ENCODE data around the gene SLF1.
"Not testable (repeated sequence)": the region's sequence is repeated elsewhere in the genome, so short reads cannot be mapped to it uniquely, and the experiment has no call there.

Gene SLF1

DNA sequence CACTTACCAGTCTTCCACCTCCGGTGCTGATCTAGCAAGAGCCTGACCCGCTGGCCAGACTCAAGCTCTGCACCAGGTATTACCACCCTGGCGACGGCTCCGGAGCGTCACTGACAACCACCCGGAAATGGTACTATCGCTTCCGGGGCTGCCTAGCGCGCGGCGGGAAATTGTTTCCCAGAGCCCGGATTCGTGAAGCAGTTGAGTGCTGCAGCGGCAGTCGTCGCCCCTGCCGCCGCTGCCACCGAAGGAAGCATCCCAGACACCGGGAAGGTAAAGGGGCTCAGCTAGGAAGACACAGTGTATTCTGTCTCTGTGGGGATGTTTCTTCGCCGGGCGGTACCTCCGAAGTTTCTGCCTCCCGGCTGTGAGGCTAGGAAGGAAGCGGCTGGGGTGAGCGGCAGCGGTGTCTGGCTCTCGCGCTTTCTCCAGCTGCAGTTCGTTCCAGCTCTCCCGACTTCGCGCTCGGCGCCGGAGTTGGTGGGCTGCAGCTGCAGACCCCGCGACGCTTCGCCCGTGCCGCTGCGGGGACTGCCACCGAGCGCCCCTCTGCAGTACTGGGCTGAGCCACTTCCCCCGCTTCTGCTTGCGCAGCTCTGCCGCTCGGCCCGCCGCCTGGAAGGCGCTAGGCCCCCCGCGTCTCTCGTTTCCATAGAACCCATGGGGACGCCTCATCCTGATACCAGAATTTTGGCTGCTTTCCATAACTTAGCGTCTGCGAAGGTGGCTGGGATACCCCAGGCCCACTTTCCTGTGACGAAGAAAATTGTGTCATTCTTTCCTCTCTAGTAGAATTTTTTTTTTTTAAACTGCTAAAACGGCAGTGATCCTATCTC, at the start of gene SLF1, which contains the start of gene KIAA0825:
SLF1 (plus strand) TSS at position 177 of the 836 bp plus-strand sequence. CDS start 10,142 bp downstream, outside the sequence.
KIAA0825 (minus strand) TSS at position 112 of the 836 bp plus-strand sequence. CDS start 81,478 bp downstream, outside the sequence.
- peak; percentile 52 for DNase-seq

DNA sequence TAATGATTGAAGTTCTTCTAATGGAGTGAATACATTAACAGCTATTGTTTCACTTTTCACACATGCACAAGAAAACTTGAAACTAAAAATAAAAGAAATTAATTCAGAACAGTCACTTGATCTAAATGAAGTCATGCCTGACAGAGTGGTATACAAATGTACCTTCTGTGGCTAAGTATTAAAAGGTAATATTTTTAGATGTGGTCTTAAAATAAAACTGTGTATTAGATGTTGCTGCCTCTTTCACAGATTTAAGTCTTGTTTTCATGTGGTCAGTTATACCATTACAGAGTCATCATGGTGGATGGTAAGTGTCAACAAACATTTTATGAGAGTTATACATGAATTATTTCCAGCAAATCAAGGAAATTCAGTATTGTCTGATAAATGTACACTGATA, 47.1 kb upstream of the SLF1 start:
- no peak for DNase-seq

DNA sequence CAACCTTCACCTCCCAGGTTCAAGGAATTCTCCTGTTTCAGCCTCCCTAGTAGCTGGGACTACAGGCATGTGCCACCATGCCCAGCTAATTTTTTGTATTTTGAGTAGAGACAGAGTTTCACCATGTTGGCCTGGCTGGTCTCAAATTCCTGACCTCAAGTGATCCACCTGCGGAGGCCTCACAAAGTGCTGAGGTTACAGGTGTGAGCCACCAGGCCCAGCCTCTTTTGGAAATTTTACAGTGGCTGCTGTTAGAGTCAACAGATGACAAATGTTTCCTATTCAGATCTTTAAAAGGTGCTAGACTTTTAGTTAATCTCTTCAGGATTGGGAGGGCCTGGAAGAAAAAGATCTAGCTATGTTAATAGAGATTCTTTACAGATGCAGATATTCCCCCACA, 45.1 kb upstream of the SLF1 start:
- DNase-seq = not testable (repeated sequence)

DNA sequence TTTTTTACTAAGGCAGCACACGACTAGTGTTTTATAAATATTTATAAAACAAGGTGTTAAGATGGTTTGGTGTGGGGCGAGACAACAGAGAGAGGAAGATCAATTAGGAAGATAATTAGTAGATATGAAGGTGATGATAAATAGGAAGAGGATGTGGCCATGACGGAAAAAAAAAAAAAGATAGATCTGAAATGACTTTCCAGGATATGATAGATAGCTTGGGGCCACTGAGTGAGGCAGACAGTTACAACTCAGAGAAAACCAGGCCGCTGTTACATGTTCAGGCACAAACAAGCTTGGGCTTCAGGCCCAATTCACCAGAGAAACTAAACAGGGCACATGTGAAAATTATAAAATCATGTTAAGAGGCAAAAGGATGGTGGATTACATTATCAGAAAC, 43.3 kb upstream of the SLF1 start:
- DNase-seq = no peak

DNA sequence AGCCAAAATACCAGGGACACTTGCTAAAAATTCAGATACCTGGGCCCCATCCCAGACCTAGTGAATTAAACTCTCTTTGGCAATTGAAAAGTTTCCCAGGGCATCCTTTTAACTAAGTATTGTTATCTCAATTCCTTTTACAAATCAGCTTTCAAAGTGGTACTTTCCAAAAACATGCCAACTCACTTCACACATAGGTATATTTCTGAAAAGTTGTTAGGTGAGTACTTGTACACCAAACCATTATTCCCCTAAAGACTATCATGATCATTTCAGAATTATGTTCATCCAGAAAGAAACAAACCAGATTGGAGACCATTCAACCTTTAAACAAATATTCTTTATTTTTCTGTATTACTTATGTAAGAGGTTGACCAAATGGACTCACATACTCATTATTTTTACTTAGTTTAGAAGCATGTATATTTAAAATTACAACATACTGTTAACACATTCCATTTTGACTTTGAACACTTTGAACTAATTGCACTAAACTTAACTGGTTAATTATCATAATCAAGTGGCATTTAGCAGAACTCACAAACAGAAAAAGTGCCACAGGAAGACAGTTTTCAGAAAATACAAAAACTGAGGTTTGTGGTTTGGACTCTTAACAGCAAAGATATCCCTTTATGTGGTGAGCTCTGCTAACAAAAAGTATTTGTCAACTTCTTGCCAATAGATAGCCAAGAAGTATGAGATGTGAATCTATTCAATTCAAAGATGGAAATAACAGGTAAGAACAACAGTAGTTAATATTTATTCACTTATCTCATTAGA, 40.8 kb upstream of the SLF1 start:
- no peak for DNase-seq

DNA sequence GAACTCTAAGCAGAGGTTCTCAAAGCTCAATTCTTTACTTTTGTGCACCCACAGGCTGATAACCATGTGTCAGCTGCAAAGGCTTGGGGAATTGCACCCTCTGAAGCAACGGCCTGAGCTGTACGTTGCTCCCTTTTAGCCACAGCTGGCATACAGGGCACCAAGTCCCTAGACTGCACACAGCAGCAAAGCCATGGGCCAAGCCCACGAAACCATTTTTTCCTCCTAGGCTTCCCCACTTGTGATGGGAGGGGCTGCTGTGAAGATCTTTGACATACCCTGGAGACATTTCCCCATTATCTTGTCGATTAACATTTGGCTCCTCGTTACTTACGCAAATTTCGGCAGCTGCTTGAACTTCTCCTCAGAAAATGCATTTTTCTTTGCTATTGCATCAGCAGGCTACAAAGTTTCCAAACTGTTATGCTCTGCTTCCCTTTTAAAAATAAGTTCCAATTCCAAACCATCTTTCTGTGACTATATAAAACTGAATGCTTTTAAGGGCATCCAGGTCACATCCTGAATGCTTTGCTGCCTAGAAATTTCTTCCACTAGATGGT, 23.1 kb upstream of the SLF1 start:
- DNase-seq = peak; percentile 30

DNA sequence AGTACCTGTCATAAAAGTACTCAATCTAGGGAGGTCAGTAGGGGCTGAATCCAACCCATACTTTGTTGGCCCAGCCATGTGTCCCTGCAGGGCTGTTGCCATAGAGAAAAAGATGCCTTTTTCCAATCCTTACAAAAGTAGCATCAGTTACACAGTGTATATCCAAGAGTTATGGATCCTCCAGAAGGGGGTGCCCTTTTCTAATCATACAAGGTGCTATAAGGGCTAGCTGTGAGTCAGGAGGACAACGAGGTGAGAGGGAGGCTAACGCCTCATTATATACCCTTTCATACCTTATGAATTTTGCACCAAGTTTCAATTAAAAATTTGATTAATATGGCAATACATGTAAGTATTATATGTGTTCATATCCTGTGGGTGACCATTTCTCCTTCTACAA, 4.9 kb upstream of the SLF1 start:
- DNase-seq = no peak

DNA sequence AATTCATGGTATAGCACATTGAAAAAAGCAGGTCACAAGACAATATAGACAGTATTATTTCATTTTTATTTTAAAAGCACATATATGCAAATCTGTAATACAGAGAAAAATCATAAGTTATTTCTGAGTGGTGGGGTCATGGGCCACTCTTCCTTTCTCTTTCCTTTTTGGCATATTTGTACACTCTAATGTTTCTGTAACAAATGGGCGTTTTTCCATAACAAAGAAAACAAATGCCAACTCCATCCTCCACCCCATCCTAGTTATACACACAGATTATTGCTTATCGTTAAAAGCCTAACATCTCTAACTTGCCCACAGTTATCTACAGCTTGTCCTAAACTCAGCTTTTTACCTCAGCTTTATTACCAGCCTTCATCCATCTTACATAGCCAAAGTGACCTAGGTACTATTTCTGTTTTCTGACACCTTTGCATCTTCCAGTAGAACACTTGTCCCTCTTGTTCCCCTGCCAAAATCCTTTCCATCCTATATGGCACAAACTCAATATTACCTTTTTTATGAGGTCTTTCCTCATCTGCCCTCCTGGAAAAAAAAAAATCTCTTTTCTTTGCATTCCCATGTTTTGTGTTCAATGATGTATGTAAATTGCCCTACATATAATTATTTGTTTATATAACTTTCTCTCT, 4.2 kb upstream of the SLF1 start:
- no peak for DNase-seq

DNA sequence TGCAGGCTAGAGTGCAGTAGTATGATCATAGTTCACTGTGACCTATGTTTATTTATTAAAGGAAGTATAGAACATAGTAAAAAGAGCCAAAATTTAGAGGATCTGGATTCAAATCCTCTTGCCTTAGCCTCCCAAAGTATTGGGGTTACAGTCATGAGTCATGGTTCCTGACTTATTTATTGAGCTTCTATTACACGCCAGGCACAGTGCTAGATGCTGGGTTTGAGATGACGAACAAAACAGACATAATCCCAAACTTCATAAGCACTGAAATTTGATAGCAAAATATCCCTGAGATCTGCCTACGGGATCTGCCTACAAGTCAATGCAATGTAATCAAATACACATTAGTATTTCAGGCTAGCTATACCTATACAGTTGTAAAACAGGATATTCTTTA, 2.6 kb upstream of the SLF1 start:
- no peak for DNase-seq

DNA sequence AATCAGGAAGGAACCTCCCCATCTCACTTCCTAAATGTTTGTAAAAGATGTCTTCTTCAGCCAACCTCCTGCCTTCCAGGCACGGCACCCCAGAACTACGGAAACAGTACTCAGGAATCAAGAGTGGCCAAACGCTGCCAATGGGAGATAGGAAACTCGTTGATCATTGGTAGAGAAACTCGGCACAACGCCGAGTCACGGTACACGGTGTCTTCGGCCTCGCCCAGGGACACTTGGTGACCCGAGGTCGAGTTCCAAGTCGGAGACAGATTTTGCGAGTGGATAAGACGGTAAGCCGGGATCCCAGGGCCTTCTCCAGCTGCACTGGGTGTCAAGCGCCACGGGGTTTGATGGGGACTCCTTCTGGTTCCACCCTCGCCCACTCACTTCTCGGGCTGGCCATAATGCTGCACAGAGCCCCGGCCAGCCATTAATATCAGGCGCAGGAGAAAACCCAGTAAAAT, 408 bp upstream of the SLF1 start:
- DNase-seq = peak; percentile 24

DNA sequence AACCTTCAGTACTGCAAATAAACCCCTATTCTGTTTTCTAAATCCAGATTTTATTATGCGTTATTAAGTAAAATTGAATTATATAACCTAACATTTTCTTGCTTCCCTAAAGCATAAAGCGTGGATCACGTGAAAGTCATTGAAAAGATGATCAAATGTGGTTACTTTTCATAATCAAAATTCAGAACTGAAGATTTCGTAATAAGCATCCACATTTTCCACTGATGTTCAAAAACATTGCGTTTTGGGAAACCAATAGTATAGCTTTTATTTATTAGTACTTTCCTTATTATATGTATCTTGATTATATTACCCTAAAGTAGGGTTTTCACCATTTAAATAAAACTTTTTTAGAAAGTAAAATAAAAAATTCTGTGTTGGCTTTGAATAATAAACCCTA, 1.8 kb downstream of the SLF1 start:
- no peak for DNase-seq

DNA sequence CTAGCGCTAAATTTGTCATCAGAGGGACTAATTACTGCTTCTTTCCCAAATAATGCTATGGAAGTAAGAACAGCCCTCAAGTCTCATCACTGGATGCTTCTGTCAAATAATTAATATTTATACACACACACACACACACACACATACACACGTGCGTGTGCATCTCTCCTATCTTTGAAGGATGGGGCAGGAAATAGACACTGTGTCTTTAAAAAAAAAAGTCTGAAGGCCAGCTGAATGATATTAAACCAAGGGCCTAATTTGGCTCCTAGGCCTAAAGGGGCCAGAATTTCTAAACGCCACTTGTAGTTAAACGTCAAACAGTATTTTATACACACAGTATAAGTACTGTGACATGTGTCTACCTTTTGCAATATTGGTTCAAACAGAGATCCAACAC, 3.3 kb downstream of the SLF1 start:
- DNase-seq = no peak

DNA sequence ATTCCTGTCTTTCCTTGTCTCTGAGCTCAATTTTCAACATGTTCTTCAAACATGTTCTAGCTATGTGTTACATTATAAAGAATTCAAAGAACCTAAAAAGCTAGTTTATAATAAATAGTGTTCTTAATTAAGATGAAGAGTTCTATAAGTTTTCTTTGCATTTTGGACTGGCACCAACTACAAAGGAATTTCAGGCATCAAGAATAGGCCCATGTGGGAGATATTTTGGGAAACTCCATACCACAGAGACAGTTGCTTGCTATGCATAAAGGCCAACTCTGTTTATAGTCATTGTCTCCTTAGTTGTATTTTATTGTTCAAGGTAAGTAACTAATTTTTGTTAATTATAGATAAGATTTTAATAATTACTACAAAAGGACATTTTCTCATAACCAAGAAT, 4.5 kb downstream of the SLF1 start:
- no peak for DNase-seq

DNA sequence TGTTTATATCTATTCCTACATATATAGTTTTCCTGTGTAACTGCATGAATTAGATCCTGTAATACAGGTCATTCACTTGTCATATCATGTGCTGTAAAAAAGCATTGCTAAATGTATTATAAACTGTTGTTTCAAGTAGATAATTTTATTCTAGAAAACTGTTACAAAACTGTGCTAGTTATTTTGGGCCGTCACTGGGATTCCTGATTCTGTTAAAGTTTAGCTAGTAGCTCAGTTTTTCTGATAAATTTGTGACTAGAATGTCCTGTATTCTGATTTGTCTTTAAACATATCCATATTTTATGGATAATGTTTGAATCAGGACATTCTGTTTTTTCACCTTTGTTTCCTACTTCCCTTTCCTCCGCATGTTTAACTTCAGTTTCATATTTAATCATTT, 5.4 kb downstream of the SLF1 start:
- no peak for DNase-seq

DNA sequence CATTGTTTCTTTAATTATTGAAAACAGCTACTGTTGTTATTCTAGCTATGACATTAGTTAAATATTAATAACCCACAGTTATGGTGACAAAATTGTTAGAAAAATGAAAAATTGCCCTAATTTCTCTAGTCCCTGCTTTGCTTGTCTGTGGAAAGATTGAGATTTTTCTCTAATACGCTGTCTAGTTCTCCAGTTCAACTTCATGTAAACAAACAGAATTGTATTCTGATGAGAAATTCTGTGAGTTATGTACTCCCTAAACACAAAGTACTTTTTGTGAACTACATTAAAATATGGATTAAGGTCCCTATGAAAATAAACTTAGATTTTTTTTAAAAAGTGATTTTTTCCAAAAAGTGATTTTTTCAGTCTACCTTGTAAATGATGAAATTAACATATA, 8.7 kb downstream of the SLF1 start:
- no peak for DNase-seq

DNA sequence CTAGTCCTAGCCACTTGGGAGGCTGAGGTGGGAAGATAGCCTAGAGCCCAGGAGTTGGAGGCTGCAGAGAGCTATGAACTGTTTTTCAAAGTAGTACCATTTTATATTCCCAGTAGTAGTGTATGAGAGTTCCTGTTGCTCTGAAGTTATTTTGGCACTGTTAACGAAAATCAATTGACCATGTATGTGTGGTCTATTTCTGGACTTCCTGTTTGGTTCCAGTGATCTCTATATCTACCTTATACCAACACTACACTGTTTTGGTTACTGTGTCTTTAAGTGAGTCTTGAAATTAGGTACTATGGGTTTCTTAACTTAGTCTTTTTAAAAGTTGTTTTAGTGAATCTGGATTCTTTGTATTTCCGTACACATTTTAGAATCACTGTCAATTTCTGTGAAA, 13.6 kb downstream of the SLF1 start:
- no peak for DNase-seq

DNA sequence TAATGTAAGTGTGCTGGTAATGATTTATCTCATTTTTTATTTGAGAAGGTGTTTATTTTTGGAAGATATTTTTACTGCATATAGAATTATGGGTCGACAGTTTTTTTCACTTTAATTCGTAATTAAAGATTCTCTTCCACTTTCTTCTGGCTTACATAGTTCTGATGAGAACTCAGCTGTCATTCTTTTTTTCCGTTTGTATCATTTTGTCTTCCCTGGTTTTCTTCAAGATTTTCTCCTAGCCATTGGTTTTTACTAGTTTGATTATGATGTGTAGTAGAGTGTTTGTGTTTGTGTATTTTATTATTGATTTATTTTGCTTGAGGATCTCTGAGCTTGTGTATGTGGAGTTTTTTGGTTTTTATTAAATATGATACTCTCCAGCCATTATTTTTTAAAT, 21.7 kb downstream of the SLF1 start:
- DNase-seq = no peak

DNA sequence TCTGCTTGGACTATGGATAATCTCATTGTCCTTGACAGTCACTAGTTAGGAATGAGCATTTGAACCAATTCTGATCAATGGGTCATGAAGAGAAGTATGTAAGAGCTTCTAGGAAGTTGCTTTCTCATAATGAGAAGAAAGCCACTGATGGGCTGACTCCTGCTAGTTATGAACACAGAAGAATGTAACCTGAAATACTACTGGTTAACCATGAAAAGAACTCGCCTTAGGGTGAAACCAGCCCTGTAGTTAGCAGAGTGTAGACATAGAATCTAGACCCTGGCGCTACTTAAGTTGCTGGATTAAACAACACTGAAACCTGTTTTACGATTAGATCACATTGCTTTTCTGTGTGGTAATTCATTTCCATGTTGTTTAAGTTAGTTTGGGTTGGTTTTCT, 26.6 kb downstream of the SLF1 start:
- DNase-seq = no peak

DNA sequence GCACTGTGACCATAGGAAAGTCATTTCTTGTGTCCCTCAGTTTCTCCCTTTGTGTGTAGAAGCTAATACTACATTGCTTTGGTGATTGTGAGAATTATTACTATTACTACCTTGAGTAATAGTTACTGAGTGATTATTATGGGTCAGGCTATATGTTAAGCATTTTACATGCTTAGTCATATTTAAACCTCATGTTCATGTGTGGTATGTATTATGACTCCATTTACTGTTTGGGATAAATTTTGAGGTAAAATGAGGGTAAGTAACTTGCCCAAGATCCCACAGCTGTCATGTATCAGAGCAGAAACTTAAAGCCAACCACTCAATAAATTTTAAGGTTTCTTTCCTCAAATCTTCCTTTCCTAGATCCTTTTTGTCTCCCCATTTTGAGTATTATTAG, 28.3 kb downstream of the SLF1 start:
- DNase-seq = no peak

DNA sequence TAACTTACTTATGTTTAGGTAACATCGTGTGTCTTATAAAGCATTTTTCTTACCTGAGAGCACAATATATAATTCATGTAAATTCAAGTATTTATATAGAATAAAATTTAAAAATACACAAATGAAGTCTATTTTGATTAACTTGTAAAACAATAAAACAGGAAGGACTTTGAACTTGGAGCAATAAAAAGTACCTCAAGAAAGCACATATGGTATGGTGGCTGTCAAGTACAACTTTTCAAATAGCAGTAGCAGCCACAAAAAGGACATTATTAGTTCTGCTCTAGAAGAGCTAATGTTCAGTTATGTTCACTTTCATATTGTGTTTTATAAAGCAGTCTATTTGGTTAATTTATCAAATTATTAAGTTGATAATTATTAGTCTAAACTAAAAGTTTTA, 31.4 kb downstream of the SLF1 start:
- DNase-seq = no peak

DNA sequence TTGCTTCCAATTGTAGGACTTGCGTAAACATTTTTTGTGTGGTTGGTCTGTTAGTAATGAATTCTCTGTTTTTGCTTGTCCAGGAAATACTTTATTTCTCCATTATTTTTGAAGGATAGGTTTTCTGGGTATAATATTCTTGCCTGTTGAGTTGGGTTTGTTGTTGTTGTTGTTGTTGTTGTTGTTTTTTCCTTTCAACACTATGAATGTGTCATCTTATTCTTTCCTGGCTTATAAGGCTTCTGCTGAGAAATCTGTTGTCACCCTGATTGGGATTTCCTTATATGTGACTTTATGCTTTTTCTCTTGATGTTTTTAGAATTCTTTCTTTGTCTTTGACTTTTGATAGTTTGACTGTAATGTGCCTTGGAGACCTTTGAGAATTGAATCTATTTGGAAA, 39.8 kb downstream of the SLF1 start:
- DNase-seq = no peak

DNA sequence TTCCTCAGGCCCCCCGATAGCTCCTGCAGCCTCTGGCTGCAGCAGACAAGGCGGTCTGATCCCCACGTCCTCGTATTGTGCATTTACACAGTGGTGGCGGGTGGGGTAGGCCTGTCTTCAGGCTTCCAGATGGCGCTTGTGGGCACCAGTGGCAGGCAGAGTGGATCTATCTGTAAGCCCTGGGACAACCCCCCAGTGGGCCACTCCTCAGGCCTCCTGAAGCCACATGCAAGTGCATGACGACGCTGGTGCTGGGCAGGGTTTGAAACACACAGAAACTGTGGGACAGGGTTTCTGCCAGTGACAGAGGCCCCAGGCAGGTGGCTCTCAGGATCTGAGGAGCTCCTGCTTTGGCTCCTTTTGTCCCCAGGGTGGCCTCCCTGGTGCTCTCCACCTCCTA, 42.0 kb downstream of the SLF1 start:
- no peak for DNase-seq

DNA sequence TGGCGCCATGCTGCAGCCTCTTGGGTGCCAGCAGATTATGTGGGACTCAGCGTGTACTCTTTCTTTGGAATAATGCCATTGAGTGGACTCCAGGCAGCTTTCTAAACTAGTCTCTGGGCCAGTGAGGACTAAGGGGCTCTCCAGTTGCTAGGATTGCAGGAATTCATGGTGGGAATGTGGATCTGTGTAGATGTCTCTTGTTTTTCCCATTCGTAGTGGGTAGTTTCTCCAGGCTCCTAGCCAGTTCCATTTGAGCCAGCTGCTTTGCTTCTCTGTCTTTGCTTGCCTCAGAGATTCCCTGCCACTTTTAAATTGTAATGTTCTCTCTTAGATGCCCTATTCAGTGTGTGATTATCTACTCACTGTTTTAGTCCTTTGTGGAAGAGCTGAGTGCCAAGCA, 42.6 kb downstream of the SLF1 start:
- DNase-seq = no peak
